Loucy (cell line): Measurements from ENCODE around the gene KLHL8.

Source experiments
- EZH2phosphoT487 ChIP-seq: fragments of 200-600 bp; IDR thresholded peaks from 2 replicates; pipeline ENCODE4 v1.6.1; 2018; ENCODE audit warnings: antibody characterized with exemption, mild to moderate bottlenecking, moderate library complexity, borderline replicate concordance
- TF ChIP-seq, protein P1 (sequence below): fragments of 200-600 bp; sonication (generic); conservative IDR thresholded peaks from 2 replicates; pipeline ENCODE4 v1.5.1; 2014; ENCODE audit warnings: mild to moderate bottlenecking, antibody characterized with exemption, low read length

DNA sequence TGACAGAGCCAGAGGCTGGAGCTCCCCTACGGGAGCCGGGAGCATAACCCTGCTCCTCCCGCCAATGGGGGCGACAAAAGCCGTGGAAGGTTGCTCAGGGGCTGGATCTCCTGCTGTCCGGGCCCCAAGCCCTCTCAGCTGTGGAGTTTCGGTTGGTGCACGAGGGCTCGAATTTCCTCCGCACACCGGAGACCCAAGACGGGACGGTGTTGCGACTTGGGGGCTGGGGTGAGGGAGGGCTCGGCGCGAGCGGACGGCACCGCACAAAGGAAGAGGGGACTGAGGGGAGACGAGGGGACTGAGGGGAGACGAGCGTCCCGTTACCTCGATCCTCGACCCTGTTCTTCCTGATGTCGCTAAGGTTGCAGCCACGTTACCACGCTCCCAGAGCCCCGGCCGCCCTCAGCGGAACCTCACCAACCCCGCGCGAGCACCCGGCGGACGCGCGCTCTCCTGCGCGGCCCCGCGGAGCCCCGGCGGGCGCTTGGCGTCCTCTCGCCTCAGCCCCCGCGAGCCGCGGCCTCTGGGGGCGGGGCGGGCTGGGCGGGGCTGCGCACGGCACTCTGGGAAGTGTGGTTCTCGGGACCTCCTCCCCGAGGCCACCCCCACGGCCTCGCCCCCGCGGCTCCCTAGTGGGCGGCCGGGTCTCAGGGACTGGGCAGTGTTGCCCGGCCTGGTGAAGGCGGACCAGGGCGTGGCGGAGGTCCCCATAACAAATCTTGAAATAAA is at the start of gene KLHL8:
- TF ChIP-seq, protein P1, sequence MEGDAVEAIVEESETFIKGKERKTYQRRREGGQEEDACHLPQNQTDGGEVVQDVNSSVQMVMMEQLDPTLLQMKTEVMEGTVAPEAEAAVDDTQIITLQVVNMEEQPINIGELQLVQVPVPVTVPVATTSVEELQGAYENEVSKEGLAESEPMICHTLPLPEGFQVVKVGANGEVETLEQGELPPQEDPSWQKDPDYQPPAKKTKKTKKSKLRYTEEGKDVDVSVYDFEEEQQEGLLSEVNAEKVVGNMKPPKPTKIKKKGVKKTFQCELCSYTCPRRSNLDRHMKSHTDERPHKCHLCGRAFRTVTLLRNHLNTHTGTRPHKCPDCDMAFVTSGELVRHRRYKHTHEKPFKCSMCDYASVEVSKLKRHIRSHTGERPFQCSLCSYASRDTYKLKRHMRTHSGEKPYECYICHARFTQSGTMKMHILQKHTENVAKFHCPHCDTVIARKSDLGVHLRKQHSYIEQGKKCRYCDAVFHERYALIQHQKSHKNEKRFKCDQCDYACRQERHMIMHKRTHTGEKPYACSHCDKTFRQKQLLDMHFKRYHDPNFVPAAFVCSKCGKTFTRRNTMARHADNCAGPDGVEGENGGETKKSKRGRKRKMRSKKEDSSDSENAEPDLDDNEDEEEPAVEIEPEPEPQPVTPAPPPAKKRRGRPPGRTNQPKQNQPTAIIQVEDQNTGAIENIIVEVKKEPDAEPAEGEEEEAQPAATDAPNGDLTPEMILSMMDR: no peak; the same call in 1 of the 2 replicates
- no peak for TF ChIP-seq EZH2phosphoT487
